Measurements from ENCODE around the gene PAN3. TPM values are rescaled to one million over a fixed set of nuclear protein-coding genes. Genes with fewer than 3 reads are reported as not detected.

Gene PAN3
- total RNA-seq, 1 experiment from 2014 or later, result 48.5 TPM

- DNase-seq, result no peak
- Histone ChIP-seq H2BK120ac (ENCODE audit: low read depth, low read length, poor library complexity, severe bottlenecking) (no peak overlapping the region), H2BK20ac (ENCODE audit: low read depth, low read length, poor library complexity, severe bottlenecking) (no peak overlapping the region), H3K9ac (ENCODE audit: extremely low read depth, insufficient read length, low read length) (no peak overlapping the region), H3K79me1 (ENCODE audit: insufficient read depth, low read depth, low read length, poor library complexity, severe bottlenecking) (no peaks in the 10 kb centered on the region), H3K56ac (ENCODE audit: insufficient read length, low read depth, low read length) (no peak overlapping the region), H2BK12ac (ENCODE audit: insufficient read length, low read depth, low read length) (no peak overlapping the region), H4K91ac (ENCODE audit: insufficient read length, low read depth, low read length) (no peak overlapping the region), H3K27me3 (ENCODE audit: insufficient read depth, low read length) (no peaks in the 10 kb centered on the region), H4K5ac (ENCODE audit: insufficient read length, low read depth, low read length) (no peak overlapping the region), H3K4ac (ENCODE audit: low read depth, low read length) (no peak overlapping the region), H3K14ac (ENCODE audit: insufficient read depth, low read length) (no peak overlapping the region), H2BK15ac (ENCODE audit: low read depth, low read length) (no peak overlapping the region), H3K9me3 (ENCODE audit: control insufficient read depth, low read depth, low read length) (no peaks in the 10 kb centered on the region), H3K4me1 (ENCODE audit: insufficient read depth, low read length) (peaks cover 5% of the 10 kb centered on the region; the same call in 1 of the 2 replicates), H3K18ac (ENCODE audit: insufficient read length, low read depth, low read length) (no peak overlapping the region), H3K23me2 (ENCODE audit: insufficient read length, low read depth, low read length, poor library complexity, severe bottlenecking) (no peaks in the 10 kb centered on the region), H3K4me2 (ENCODE audit: insufficient read depth, insufficient read length, low read length) (no peak overlapping the region), H4K8ac (replicated peaks; ENCODE audit: insufficient read length, low read depth, low read length) (no peak overlapping the region), H3K79me2 (ENCODE audit: insufficient read depth, low read length) (no peaks in the 10 kb centered on the region), H2AFZ (ENCODE audit: low read length) (no peak overlapping the region), H2BK5ac (ENCODE audit: insufficient read length, low read length) (no peak overlapping the region), H3K23ac (ENCODE audit: insufficient read length, low read depth, low read length) (no peak overlapping the region), H3T11ph (ENCODE audit: low read length) (no peak overlapping the region), H4K20me1 (ENCODE audit: control insufficient read depth, insufficient read depth, insufficient read length) (no peaks in the 10 kb centered on the region), H3K27ac (ENCODE audit: insufficient read length, low read depth, low read length) (no peak overlapping the region), H2AK5ac (ENCODE audit: insufficient read length, low read length) (no peak overlapping the region)
- no peak overlapping the region for H3K4me3 Mint-ChIP-seq
- peaks cover 52 to 62% of the 10 kb centered on the region in 2 experiments for H3K4me1 Mint-ChIP-seq
- peaks cover 7 to 15% (median 14%) of the 10 kb centered on the region in 3 experiments; a peak in 6 of 7 replicates for H3K36me3 Mint-ChIP-seq (ENCODE audit: insufficient read depth in 1 of 3, low read depth in 3 of 3)
- H3K27ac Mint-ChIP-seq, result peak overlapping the region in 1 of 3 experiments; percentile 18; a peak in 2 of 7 replicates
- no CpG with 5 or more reads among the region's 2 CpGs for whole genome bisulfite sequencing (ENCODE audit: extremely low coverage, insufficient read length, low lambda C conversion rate)
- no peak for TF ChIP-seq CTCF (conservative IDR thresholded peaks at IDR 0.05)
- no peaks in the 10 kb centered on the region for H3K9me3 Mint-ChIP-seq
- no peaks in the 10 kb centered on the region for H3K27me3 Mint-ChIP-seq (ENCODE audit: low read depth)
Observed at GRCh38 chr13:28299916-28300315, 161.6 kb downstream of the PAN3 start.
